Measurements from ENCODE around the gene CSF2.
A peak's percentile ranks its signal among the peaks of the same experiment; 100 is the strongest.
"Not testable (repeated sequence)": the region's sequence is repeated elsewhere in the genome, so short reads cannot be mapped to it uniquely, and the experiment has no call there.

The CSF2 gene

GRCh38 chr5:132093271-132093670 lies 19.7 kb downstream of the CSF2 start:
- DNase-seq = no peak

GRCh38 chr5:132094393-132095076 lies 20.9 kb downstream of the CSF2 start:
- DNase-seq = peak; percentile 89

- DNase-seq = no peak
These were observed 21.5 kb downstream of the CSF2 start for GRCh38 chr5:132095077-132095410.

GRCh38 chr5:132095424-132095972 lies 21.9 kb downstream of the CSF2 start:
- DNase-seq = no peak

- no peak for DNase-seq
These were observed 23.3 kb downstream of the CSF2 start for GRCh38 chr5:132096904-132097303.

GRCh38 chr5:132098151-132098594 lies 24.6 kb downstream of the CSF2 start:
- no peak for DNase-seq

- no peak for DNase-seq
These were observed 25.0 kb downstream of the CSF2 start for GRCh38 chr5:132098621-132099020.

GRCh38 chr5:132099076-132099748 lies 25.6 kb downstream of the CSF2 start:
- no peak for DNase-seq

- no peak for DNase-seq
These were observed 26.3 kb downstream of the CSF2 start for GRCh38 chr5:132099905-132100304.

GRCh38 chr5:132100672-132101261 lies 27.2 kb downstream of the CSF2 start:
- DNase-seq = no peak

GRCh38 chr5:132101385-132101880 lies 27.8 kb downstream of the CSF2 start:
- DNase-seq = no peak

GRCh38 chr5:132102101-132102701 lies 28.6 kb downstream of the CSF2 start:
- no peak for DNase-seq

GRCh38 chr5:132102944-132103331 lies 29.3 kb downstream of the CSF2 start:
- no peak for DNase-seq

GRCh38 chr5:132103332-132103951 lies 29.9 kb downstream of the CSF2 start:
- peak; percentile 63 for DNase-seq

GRCh38 chr5:132103969-132104391 lies 30.4 kb downstream of the CSF2 start:
- no peak for DNase-seq

GRCh38 chr5:132104556-132104955 lies 31.0 kb downstream of the CSF2 start:
- no peak for DNase-seq

- DNase-seq = no peak
These were observed 32.1 kb downstream of the CSF2 start for GRCh38 chr5:132105688-132106087.

GRCh38 chr5:132108495-132108894 lies 34.9 kb downstream of the CSF2 start:
- DNase-seq = not testable (repeated sequence)

- DNase-seq = not testable (repeated sequence)
These were observed 35.4 kb downstream of the CSF2 start for GRCh38 chr5:132108957-132109356.

- DNase-seq = no peak
These were observed 36.0 kb downstream of the CSF2 start for GRCh38 chr5:132109494-132110053.

- DNase-seq = no peak
These were observed 36.6 kb downstream of the CSF2 start for GRCh38 chr5:132110195-132110594.

GRCh38 chr5:132110930-132111329 lies 37.3 kb downstream of the CSF2 start:
- DNase-seq = no peak

- no peak for DNase-seq
These were observed 38.5 kb downstream of the CSF2 start for GRCh38 chr5:132112111-132112510.
